Fibroblast of the conjunctiva (primary cell): ENCODE data around the gene LGALS1.
A peak's percentile ranks its signal among the peaks of the same experiment; 100 is the strongest.
"Not testable (repeated sequence)": the region's sequence is repeated elsewhere in the genome, so short reads cannot be mapped to it uniquely, and the experiment has no call there.

Experiments
- DNase-seq: peaks from one replicate; pipeline ENCODE4 v3.0.0-alpha.2; 2010; ENCODE audit warnings: low read depth

LGALS1 gene

GRCh38 chr22:37690407-37690806, 15.0 kb downstream of the LGALS1 start:
- no peak for DNase-seq

GRCh38 chr22:37690901-37691504, 15.6 kb downstream of the LGALS1 start:
- no peak for DNase-seq

- no peak for DNase-seq
Measured at GRCh38 chr22:37692627-37693285, 17.3 kb downstream of the LGALS1 start.

- DNase-seq = not testable (repeated sequence)
Measured at GRCh38 chr22:37694131-37694530, 18.7 kb downstream of the LGALS1 start.

- not testable (repeated sequence) for DNase-seq
Measured at GRCh38 chr22:37696260-37696656, 20.8 kb downstream of the LGALS1 start.

GRCh38 chr22:37696657-37697537, 21.5 kb downstream of the LGALS1 start, which contains the start of gene TRIOBP:
TSS of gene TRIOBP (plus strand) at chr22:37697048. CDS start at chr22:37701366, 4,318 bp downstream.
- peak; percentile 91 for DNase-seq

- DNase-seq = no peak
Measured at GRCh38 chr22:37697538-37697835, 22.1 kb downstream of the LGALS1 start.

- DNase-seq = no peak
Measured at GRCh38 chr22:37701141-37701786, 25.8 kb downstream of the LGALS1 start.

GRCh38 chr22:37703906-37704305, 28.5 kb downstream of the LGALS1 start:
- no peak for DNase-seq

GRCh38 chr22:37704645-37705044, 29.2 kb downstream of the LGALS1 start:
- no peak for DNase-seq

- no peak for DNase-seq
Measured at GRCh38 chr22:37705205-37705604, 29.8 kb downstream of the LGALS1 start.

GRCh38 chr22:37708580-37709444, 33.4 kb downstream of the LGALS1 start:
- no peak for DNase-seq

- DNase-seq = no peak
Measured at GRCh38 chr22:37709445-37709765, 34.0 kb downstream of the LGALS1 start.

GRCh38 chr22:37710675-37711074, 35.2 kb downstream of the LGALS1 start:
- DNase-seq = no peak

GRCh38 chr22:37711490-37711889, 36.1 kb downstream of the LGALS1 start:
- no peak for DNase-seq

- no peak for DNase-seq
Measured at GRCh38 chr22:37713761-37714160, 38.3 kb downstream of the LGALS1 start.

GRCh38 chr22:37714634-37715033, 39.2 kb downstream of the LGALS1 start:
- DNase-seq = no peak

GRCh38 chr22:37715760-37716159, 40.3 kb downstream of the LGALS1 start:
- DNase-seq = no peak

GRCh38 chr22:37716708-37717107, 41.3 kb downstream of the LGALS1 start:
- DNase-seq = no peak

GRCh38 chr22:37717235-37717634, 41.8 kb downstream of the LGALS1 start:
- not testable (repeated sequence) for DNase-seq

- DNase-seq = not testable (repeated sequence)
Measured at GRCh38 chr22:37717746-37718305, 42.4 kb downstream of the LGALS1 start.
